Measurements from ENCODE around the gene B4GALT2. TPM values are rescaled to one million over a fixed set of nuclear protein-coding genes. Genes with fewer than 3 reads are reported as not detected.

The B4GALT2 gene
- total and polyA plus RNA-seq, 2 of the 4 experiments (the other 2 are of a cell fraction), result 52.3 to 60.8 TPM

GRCh38 chr1:43963890-43964289 is 15.1 kb upstream of the B4GALT2 start:
- TF ChIP-seq RFX5 (IDR thresholded peaks at IDR 0.05; ENCODE audit: low read depth, low read length), result no peak
- no peak for TF ChIP-seq CEBPB (IDR thresholded peaks at IDR 0.05; ENCODE audit: low read depth, low read length)
- TF ChIP-seq CHD1 (IDR thresholded peaks at IDR 0.05; ENCODE audit: low read depth, low read length), result no peak
- Histone ChIP-seq H3K4me1 (ENCODE audit: control insufficient read depth, insufficient read depth, low read length) (no peaks in the 10 kb centered on the region), H3K9me1 (ENCODE audit: insufficient read depth, low read length) (peaks cover 11% of the 10 kb centered on the region), H3K4ac (ENCODE audit: low read depth, low read length) (no peak overlapping the region), H4K20me1 (ENCODE audit: insufficient read depth, low read length) (peaks cover 7% of the 10 kb centered on the region; the same call in 1 of the 2 replicates), H4K5ac (ENCODE audit: low read depth, low read length) (no peak overlapping the region), H3K9ac (ENCODE audit: low read depth, low read length) (no peak overlapping the region), H3K4me3 (ENCODE audit: insufficient read depth, low read depth, low read length) (no peak overlapping the region), H4K91ac (ENCODE audit: insufficient read depth, low read depth, low read length) (no peak overlapping the region), H3K79me1 (ENCODE audit: low read depth in 1 of 2, low read length in 2 of 2) (0 out of 4 replicates have a peak, but pooled peaks cover 0 to 3% of the 10 kb centered on the region in 2 experiments), H3K27me3 (ENCODE audit: control insufficient read depth, insufficient read depth, low read length) (no peaks in the 10 kb centered on the region), H2AK9ac (replicated peaks; ENCODE audit: low read depth, low read length, poor library complexity) (no peak overlapping the region), H3K14ac (replicated peaks; ENCODE audit: low read depth, low read length) (no peak overlapping the region), H2BK20ac (ENCODE audit: low read depth, low read length) (no peak overlapping the region), H3K56ac (ENCODE audit: extremely low read depth, insufficient read depth, low read length) (no peak overlapping the region), H2BK15ac (ENCODE audit: low read depth, low read length) (no peak overlapping the region), H3K27ac (ENCODE audit: insufficient read depth, low read length) (no peak overlapping the region), H3K36me3 (ENCODE audit: control insufficient read depth, insufficient read depth, low read length) (peaks cover 37% of the 10 kb centered on the region), H3K9me3 (ENCODE audit: control insufficient read depth, insufficient read depth, low read length) (no peaks in the 10 kb centered on the region), H2BK5ac (ENCODE audit: low read depth, low read length, poor library complexity, severe bottlenecking) (no peak overlapping the region), H3K4me2 (ENCODE audit: low read depth, low read length) (no peak overlapping the region), H4K8ac (ENCODE audit: low read depth in 2 of 2, low read length in 2 of 2) (no peak overlapping the region), H3K23ac (ENCODE audit: low read depth, low read length) (no peak overlapping the region), H2AK5ac (ENCODE audit: low read depth, low read length) (no peak overlapping the region), H2AFZ (replicated peaks; ENCODE audit: low read length, poor library complexity) (no peak overlapping the region), H3K18ac (ENCODE audit: low read depth, low read length) (no peak overlapping the region), H2BK120ac (ENCODE audit: low read depth, low read length) (no peak overlapping the region)
- BruUV-seq (replicated peaks), result no TSS peak
- no peak for DNase-seq
- in situ Hi-C loops (cut with MboI; ENCODE audit: low sequenced_read_pairs), result loop anchor here (25.0 kb wide), 1 partner anchor 427 kb away; the partner anchor contains the start of gene PTPRF
- POLR2A ChIA-PET (ENCODE audit: unreplicated experiment), result interaction anchor here (0.6 kb wide), 1 partner anchor 510 kb away, joined by 3 read pairs; the partner anchor contains the start of gene HYI
- no peak for ATAC-seq (ENCODE audit: low read depth)
- CTCF ChIA-PET, result no interaction called here
- no CpG with 5 or more reads among the region's 5 CpGs for WGBS, 2 experiments (ENCODE audit: extremely low coverage in 2 of 2, insufficient read length in 1 of 2)
- dilution Hi-C loops (cut with HindIII; ENCODE audit: low sequenced_read_pairs, unreplicated experiment), result no loop called here
- intact Hi-C loops (cut with micrococcal nuclease), result no loop called here

All from IMR-90 (cell line).